Testis (tissue), 2 donors: ENCODE measurements around the gene SLC36A1.

Experiments
- POLR2A ChIP-seq: fragments of 450-650 bp; IDR thresholded peaks from one replicate; pipeline ENCODE4 v1.6.1; 2017; ENCODE audit warnings: antibody characterized with exemption, mild to moderate bottlenecking, moderate library complexity
- TF ChIP-seq, protein P1 (sequence below), 3 experiments: fragments of 450-650 bp in 2 of 3; fragments of 200-600 bp in 1 of 3; sonication (generic) in 1 of 3; IDR thresholded peaks; one replicate each; pipeline ENCODE4 v1.5.1; 2016 to 2019; ENCODE audit warnings: antibody characterized with exemption in 3 of 3, mild to moderate bottlenecking in 2 of 3, moderate library complexity in 1 of 3

- no peak for TF ChIP-seq POLR2A
- TF ChIP-seq, protein P1, sequence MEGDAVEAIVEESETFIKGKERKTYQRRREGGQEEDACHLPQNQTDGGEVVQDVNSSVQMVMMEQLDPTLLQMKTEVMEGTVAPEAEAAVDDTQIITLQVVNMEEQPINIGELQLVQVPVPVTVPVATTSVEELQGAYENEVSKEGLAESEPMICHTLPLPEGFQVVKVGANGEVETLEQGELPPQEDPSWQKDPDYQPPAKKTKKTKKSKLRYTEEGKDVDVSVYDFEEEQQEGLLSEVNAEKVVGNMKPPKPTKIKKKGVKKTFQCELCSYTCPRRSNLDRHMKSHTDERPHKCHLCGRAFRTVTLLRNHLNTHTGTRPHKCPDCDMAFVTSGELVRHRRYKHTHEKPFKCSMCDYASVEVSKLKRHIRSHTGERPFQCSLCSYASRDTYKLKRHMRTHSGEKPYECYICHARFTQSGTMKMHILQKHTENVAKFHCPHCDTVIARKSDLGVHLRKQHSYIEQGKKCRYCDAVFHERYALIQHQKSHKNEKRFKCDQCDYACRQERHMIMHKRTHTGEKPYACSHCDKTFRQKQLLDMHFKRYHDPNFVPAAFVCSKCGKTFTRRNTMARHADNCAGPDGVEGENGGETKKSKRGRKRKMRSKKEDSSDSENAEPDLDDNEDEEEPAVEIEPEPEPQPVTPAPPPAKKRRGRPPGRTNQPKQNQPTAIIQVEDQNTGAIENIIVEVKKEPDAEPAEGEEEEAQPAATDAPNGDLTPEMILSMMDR (IDR thresholded peaks at IDR 0.05): no peak
Observed at GRCh38 chr5:151450605-151451004, 3.2 kb downstream of the SLC36A1 start.
